Stimulated activated CD8-positive, alpha-beta memory T cell treated with anti-CD3 and anti-CD28 coated beads, Interleukin-2, amount 100 ng/mL, for 1 hour (primary cell): ENCODE data around the gene AVPR2.

Experiments
- DNase-seq, 2 donors: peaks; one replicate each; pipeline ENCODE4 v3.0.0-alpha.2; 2020; ENCODE audit warnings: low read depth in 2 of 2

The AVPR2 gene

DNA sequence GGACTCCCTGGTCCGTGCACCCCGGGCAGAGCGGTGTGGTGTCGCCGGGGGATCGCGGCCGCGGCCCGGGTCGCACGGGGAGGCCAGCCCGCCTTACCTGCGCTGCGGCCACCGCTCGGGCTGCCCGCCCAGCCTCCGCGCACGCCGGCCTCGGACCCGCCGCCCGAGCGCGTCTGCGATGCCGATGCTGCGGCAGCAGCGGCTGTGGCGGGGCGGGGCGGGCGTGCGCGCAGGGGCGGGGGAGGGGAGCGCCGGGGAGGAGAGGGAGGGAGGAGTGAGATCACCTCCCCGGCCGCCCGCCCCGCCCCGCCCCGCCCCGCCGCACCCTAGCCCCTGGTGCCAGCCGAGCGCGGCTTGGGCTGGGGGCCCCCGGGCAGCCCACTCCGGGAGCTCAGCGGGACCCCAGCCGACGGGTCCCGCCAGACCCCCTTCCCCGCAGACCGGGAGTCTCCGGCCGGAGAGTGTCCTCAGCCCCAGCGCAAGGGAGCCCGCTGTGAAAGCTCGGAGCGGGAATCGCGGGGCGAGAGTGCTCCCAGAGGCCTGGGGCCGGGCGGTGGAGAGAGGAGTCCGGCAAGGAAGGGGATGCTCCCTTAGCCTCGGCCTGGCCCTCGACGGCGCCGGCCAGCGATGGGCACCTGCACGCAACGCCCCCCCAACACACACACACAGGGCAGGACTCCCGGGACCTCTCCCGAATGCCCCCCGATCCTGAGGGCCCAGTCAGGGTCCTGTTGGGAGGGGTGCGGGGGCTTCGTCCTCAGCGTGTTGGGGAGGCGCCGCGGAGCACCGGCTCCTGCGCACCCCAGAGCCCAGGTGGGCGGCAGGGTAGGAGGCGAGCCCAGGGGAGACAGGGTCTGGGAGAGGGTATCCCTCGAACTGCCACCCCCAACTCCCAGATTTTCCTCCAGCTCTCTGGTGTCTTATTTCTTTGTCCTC is 18.2 kb upstream of the AVPR2 start, which contains the start of gene L1CAM:
Gene L1CAM (minus strand): TSS at position 206 of the 936 bp plus-strand sequence. CDS start 10,337 bp downstream, outside the sequence.
- no peak for DNase-seq

DNA sequence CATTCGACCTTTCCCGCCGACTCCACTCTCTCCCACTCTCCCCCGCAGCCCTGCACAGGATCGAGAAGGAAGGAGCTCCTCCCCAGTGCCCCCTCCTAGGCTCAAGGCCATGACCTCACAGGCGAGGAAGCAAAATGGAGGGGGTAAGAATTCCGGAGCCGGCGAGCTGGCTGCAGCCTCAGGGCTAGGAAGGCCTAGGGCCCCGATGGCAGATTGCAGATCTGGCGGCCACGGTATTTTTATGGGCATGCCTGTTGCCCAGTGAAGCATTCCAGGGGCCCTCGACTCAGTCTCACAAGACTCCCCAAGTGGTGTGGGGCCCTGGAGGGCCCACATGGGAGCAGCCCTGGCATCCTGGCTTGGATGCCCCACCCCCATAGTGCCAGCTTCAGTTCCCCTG is 17.6 kb upstream of the AVPR2 start:
- no peak for DNase-seq

DNA sequence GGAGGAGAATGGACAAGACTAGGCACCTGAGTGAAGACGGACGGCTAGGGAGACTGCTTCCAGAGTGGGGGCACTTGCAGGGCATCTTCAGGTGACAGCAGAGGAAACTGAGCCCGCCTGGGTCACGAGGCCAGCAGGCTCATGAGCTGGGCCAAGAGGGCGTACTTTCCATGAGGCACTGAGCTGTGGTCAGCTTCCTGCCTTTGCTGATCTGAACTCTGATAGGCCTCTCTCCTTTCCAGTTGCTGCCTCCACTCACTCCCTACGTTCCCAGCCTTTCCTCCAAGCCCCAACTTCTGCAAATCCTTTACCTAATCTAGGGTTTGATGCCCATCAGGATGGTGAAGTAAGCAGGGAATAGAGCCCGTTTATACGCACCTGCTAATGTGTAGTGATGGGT is 17.1 kb upstream of the AVPR2 start:
- DNase-seq = no peak

DNA sequence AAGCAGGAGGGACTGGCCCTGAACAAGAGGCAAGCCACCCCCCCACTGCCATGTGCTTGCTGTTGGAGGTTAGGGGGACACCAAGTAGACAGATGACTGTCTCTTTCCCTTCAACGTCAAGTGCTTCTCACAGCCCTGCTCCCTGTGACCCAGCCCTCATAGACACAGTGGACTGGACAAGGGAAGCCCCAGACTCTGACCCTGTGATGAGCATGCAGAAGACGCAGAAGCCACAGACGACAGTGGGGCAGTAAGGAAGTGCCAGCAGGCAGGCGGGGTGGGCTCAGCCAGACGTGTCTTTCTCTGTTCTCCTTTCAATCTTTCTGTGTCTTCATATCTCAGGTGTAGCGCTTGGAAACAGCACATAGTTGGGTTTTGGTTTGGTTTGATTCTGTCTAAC is 16.1 kb upstream of the AVPR2 start:
- DNase-seq = no peak

DNA sequence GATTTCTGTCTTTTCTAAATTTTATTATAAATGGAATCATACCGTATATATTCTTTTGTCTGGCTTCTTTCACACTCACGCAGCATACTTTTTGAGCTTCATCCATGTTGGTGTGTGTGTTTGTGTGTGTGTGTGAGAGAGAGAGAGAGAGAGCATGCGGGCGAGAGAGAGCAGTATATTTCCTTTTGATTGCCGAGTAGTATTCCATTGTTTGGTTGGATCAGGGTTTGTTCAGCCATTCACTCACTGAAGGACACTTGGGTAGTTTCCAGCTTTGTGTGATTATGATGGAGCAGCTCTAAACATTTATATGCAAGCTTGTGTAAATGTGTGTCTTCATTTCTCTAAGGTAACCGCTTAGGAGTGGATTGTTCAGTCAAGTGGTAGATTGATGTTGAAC is 15.3 kb upstream of the AVPR2 start:
- DNase-seq = no peak

DNA sequence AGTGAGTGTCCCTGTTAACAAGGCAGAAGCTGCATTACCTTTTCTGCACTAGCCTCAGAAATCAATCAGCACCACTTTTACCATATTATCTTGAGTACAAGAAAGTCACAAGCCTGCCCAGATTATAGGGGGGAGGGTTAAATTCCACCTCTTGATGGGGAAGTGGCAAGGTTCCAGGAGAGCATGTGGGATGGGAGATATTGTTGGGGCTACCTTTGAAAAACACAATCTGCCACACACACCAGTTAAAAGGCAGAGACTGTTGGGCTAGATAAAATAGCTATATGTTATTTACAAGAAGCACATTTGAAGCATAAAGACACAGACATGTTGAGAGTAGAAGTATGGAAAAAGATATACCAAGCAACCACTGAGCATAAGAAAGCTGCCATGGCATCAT is 6.6 kb upstream of the AVPR2 start:
- DNase-seq = no peak

DNA sequence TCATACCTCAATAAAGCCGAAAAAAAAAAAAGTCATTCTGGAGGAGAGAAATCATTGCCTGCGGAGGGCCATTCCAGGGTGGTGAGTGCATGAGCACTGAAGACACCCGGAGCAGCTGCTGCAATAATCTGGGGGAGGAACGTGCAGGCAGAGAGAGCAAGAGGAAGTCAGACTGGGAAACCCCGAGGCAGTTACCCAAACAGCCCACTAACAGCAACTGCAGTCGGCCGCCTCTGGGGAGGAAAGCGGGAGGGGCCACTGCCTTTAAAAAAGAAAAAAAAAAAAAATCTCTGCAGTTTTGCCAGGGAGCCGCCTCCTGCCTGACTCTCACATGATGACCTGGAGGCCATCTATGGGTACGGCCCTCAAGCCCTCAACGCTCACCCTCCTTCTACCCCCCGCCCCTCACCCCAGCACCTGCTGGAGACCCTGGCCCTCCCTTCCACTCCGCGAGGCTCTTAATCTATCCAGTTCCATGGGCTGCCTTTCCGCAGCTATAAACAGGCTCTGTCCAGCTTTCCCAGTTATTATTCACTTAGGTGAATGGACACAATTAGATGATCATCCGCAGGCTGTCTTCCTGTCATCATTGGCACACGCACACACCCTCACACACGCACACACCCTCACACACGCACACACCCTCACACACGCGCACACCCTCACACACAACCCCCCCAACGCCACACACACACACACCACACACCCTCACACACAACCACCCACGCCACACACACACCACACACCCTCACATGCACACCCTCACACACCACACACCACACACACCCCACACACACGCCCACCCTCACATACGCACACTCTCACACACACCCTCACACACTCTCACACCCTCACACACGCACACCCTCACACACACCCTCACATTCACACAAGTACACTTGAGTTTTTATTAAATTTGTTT is 3.4 kb upstream of the AVPR2 start:
- DNase-seq = peak; percentile 24 to 27

DNA sequence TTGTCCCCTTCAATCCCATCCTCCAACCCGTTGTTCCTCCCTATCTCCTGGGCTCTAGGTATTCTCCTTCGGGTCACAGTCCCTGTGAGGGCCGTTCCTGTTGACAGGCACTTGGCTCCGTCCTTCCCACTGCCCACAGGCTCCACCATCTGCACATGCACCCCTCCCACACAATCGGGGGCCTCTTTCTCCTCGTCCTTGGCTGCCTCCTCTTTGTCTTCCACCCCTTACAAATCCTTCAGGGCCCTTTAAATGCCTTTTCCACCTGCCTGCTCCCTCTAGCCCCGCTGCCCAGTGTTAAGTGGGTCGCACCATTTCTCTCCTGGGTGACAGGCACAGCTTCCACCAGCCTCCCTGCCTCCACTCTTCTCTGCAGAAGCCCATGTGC is 2.7 kb upstream of the AVPR2 start:
- DNase-seq = no peak

DNA sequence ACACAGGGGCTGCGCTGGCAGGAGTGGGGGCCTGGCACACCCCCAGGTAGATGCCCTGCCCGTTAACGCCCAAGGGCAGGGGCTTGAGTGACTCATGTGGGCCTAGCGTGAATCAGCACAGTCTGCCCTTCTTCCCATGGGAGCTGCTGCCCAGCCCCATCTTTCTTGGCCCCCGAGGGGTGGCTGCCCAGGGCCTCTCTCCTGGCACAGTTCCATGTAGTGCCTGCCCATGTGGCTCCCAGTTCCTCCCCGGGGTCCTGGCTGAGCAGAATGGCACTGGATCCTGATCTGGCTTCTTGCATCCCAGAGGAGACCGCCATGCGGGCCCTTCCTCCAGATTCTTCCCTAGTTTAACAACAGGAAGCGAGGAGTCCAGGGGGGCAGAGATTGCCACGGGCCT is 2.1 kb upstream of the AVPR2 start:
- no peak for DNase-seq

DNA sequence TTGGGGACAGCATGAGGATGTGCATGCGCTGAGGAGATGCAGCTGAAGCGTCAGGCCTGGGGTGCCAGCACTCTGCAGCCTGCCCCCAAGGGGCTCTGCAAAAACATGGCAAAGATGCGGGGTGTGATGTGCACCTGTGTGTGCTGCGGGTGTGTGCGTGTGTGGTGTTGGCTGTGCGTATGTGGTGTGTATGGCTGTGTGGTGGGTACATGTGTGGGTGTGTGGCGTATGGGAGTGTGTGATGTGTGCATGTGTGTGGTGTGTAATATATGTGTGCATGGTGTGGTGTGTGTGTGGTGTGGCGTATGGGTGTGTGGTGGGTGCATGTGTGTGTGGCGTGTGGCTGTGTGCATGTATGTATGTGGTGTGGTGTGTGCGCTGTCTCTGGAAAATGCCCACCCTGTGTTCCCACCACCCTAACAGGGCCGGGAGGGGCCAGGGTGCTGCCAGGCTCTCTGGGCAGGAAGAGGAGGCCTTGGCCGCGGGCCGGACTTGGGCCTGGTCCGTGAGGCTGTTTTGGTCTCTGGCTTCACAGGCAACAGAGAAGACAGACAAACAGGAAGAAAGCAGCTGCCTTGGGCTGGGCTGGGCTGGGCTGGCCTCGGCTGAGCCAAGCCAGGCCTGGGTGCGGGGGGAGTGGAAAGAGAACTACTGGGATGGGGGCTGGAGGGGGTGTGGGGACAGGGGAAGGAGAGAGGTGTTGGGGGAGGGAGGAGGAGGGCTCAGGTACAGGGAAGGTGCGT is 1.1 kb upstream of the AVPR2 start:
- no peak for DNase-seq

DNA sequence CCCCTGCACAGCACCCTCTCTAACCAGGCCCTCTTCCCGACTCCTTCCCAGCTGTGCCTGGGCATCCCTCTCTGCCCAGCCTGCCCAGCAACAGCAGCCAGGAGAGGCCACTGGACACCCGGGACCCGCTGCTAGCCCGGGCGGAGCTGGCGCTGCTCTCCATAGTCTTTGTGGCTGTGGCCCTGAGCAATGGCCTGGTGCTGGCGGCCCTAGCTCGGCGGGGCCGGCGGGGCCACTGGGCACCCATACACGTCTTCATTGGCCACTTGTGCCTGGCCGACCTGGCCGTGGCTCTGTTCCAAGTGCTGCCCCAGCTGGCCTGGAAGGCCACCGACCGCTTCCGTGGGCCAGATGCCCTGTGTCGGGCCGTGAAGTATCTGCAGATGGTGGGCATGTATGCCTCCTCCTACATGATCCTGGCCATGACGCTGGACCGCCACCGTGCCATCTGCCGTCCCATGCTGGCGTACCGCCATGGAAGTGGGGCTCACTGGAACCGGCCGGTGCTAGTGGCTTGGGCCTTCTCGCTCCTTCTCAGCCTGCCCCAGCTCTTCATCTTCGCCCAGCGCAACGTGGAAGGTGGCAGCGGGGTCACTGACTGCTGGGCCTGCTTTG is 1.1 kb downstream of the AVPR2 start:
- DNase-seq = no peak

DNA sequence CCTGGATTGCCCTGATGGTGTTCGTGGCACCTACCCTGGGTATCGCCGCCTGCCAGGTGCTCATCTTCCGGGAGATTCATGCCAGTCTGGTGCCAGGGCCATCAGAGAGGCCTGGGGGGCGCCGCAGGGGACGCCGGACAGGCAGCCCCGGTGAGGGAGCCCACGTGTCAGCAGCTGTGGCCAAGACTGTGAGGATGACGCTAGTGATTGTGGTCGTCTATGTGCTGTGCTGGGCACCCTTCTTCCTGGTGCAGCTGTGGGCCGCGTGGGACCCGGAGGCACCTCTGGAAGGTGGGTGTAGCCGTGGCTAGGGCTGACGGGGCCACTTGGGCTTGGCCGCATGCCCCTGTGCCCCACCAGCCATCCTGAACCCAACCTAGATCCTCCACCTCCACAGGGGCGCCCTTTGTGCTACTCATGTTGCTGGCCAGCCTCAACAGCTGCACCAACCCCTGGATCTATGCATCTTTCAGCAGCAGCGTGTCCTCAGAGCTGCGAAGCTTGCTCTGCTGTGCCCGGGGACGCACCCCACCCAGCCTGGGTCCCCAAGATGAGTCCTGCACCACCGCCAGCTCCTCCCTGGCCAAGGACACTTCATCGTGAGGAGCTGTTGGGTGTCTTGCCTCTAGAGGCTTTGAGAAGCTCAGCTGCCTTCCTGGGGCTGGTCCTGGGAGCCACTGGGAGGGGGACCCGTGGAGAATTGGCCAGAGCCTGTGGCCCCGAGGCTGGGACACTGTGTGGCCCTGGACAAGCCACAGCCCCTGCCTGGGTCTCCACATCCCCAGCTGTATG is 1.8 kb downstream of the AVPR2 start:
- no peak for DNase-seq

DNA sequence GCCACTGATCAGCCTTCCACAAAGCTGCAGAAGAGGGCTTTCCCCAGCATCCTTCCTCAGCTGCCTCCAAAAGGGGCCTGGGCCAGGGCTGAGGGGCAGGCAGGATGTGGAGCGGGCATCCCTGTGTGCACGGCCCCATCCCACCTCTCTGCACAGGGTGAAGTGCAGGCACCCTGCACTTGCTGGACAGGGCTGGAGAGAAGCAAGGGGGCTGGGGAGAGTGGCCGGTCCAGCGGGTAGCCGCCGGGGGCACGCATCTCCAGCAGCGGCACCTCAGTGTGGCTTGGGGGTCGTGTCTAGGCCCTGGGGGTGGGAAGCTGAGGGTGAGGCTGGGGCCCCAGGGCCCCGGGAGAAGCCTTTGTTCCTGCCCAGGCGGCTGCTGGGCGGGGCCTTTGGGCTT is 3.0 kb downstream of the AVPR2 start:
- DNase-seq = no peak

DNA sequence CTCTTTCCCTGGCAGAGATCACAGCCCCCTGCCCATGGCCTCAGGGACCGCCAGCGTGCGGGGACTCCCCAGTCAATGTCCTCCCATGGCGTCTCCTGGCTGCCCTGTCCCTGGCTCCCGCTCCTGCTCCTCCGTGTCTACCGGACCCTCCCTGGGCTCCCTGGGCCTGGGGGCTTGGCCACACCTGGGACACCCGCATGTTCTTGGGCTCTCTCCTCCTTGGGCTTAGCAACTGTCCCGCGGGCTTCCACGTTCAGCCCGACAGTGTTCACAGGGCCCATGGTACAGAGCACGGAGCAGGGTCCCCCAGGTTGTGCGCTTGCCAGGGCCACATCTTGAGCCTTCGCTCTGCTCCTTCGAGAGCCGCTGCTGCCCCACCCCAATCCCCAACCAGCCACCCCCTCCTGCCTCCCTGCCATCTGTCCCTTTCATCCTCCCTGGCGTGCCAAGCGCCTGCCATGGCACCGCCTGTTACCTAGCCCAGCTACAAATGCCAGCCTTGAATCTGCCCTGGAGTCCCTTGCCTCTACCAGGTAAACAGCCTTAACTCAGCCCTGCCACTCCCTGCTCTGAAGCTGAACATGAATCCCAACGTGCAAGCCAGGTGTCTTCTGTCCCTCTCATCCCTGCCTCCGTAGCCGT is 3.9 kb downstream of the AVPR2 start:
- no peak for DNase-seq

DNA sequence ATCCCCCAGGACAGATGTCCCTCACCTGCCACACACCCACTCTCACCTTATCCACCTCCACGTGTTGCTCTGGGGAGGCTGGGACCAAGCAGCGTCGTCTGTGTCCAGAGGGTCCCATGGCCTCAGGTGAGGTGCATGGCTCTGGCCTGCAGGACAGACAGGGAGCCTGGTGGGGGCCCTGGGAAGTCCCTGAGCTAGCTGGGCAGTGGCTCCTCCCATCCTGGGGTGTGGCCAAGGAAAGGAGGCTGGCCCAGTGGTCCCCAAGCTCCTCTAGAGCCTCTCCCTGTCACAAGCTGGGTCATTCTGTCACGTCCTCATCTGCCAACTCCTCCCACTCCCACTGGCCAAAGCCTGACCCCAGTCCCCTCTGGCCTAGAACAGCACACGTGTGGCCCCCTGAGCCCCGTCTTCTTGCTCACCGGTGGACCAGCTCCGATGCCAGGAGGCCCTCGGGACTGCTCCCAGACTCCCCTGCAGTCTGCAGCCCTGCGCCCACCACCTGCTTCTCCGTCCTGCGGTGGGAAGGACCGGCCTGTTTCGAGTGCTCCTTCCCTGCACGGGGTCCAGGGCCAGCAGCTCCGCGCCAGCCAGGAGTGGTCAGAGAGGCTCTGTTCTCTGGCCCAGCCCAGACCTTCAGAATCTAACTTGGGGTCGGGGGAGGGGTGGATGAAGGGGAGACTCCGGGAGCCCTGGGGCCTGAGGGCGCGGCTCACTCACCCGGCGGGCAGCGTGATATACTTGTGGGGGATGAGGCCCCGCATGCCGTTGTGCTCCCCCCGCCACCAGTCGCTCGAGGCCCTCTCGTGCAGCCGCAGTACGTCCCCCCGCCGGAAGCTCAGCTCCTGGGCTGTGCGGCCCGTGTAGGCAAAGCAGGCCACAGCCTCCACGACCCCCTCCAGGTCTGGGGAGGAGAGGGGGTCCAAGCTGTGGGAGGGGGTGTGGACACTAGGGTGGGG is 4.8 kb downstream of the AVPR2 start:
- DNase-seq = no peak

DNA sequence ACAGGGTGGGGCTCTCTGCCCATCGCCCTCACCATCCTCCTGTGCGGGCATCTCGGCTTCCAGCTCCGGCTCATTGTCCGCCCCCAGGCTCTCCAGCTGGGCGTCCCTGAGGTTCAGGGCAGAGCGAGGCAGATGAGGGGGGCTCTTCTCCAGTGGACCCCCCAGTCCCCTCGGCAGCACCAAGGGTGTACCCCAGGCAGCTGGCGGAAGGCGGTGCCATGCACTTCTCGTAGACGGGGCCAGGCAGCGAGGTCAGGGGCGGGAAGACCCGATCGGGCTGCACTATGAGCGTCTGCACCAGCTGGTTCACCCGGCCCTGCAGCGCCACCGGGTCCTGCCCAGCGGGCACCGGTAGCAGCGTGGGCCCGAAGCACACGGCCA is 5.5 kb downstream of the AVPR2 start:
- DNase-seq = no peak

DNA sequence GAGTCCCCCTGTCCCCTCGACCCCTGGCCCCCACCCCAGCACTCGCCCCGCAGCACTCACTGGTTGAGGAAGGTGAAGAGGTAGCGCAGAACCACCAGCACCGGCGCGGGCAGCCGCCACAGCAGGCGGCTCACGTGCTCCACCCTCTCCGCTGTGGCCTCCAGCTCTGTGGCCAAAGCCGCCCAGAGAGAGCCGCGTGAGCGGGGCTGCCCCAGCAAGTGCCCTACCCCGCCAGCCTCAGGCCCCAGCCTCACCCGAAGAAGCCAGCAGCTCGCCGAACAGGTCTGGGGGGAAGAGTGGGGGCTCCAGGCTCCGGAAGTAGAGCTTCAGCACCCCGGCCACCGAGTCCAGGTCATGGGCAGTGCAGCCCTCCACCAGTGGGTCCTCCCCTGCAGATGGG is 6.0 kb downstream of the AVPR2 start:
- DNase-seq = no peak

DNA sequence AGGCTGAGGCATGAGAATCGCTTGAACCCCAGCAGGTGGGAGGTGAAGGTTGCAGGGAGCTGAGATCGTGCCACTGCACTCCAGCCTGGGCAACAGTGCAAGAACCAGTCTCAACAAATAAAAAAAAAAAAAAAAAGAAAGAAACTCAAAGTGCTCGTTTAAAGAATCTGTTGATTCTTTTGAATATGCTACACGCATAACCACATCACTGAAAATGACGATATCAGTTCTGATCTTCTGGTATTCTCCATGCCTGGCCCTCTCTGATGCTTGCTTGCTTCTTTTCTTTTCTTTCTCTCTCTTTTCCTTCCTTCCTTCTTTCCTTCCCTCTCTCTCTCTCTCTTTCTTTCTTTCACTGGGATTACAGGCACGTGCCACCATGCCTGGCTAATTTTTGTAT is 7.3 kb downstream of the AVPR2 start:
- no peak for DNase-seq

DNA sequence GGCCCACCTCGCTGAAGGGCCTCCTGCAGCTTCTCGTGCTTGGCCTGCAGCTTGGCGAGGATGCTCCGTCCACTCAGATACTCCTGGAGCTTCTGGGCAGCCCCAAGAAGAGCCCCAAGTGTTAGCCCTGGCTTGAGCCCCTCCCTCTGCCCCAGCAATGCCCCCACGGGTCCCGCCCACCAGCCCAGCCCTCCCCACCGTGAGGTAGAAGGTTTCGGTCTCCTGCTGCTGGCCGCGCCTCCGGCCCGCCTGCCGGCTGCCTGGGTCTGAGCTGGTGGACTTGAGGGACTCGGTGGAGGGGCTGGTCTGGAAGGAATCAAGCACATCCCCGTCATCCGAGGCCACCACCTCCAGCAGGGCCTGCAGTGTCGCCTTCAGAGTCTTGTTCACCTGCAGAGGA is 8.7 kb downstream of the AVPR2 start:
- DNase-seq = no peak
